RPMI8226 (cell line): ENCODE measurements around the gene GOLGA2.

Experiments used
- DNase-seq: peaks from one replicate; pipeline ENCODE4 v3.0.0-alpha.2; 2015

The GOLGA2 gene

GRCh38 chr9:128257086-128257825, 18.6 kb downstream of the GOLGA2 start:
- DNase-seq: no peak

DNA sequence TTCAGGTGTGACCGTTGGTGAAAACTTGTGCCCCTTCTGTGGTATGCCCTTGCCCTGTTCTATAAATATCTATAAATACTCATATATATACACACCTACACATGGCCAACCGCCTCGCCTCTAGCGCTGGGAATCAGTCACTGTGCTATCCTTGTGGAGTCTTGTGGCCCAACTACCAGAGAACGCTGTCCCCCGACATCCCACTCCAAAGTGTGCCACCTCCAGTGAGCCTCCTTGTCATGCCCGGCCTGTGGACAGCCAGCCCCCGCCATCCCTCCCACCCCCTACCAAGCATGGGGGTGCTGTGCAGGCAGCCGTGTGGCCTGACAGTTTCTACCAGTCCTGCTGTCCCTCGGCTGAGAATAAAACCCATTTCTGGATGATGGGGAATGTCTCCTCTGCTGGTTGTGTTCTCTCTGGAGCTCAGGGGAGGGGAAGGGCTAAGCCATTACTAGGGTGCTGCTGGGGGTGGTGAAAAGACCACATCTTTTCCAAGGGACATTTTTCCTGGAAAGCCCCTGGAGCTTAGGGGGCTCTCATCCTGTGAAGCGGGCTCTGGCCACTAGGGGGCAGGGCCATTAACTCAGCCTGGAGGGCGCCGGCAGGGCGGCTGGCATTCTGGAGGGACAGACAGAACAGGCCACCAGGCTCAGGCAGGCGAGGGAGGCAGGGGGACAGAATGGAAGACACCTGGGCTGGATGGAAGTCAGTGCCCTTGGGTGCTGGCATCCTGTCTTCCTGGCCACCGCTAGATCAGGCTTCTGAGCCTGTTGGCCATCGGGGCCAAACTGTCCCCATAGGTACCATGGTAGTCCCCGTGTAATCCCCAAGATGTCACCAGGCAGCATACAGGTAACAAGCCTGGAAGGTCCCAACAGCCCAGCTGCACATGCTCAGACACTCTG, 20.7 kb downstream of the GOLGA2 start:
- peak; percentile 74 for DNase-seq

GRCh38 chr9:128254362-128254761, 21.4 kb downstream of the GOLGA2 start:
- no peak for DNase-seq

- DNase-seq: no peak
These were observed 21.8 kb downstream of the GOLGA2 start for GRCh38 chr9:128253991-128254346.

- no peak for DNase-seq
These were observed 22.4 kb downstream of the GOLGA2 start for GRCh38 chr9:128253140-128253990.

DNA sequence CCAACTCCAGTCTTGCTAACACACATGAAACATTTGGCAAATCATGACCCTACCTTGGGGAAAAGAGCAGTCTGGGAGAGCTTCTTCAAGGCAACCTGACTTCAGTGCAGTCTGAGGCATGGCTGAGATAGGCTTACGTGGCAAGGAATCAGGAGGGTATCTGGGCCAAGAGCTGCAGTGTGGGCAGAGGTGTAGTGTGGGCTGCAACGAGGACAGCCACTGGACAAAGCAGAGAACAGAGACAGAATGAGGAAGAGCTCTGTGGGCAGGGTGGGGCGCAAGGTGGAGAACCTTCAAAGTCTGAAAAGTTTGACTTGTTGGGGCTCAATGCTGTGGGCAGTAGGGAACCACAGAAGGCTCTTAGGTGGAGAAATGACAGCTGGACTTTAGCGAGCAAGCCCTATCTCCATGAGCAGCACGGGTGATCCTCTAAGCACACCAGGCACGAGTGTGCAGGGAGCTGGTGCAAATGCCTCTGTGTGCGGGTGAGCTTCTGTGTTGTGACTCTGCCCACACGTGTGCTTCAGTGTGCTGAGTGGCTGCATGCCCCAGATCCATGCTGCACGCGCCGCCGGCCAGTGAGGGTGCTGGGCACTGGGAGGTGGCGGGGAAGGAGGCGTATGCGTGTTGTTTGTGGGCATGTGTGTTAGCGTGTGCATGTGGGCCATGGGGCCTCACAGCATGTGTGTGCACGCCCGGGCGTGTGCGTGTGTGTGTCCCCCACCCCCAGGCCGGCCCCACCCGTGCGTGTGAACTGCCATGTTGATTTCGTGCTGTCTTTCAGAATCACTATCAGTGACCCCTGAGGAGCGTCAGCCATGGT, 23.3 kb downstream of the GOLGA2 start:
- DNase-seq: no peak

DNA sequence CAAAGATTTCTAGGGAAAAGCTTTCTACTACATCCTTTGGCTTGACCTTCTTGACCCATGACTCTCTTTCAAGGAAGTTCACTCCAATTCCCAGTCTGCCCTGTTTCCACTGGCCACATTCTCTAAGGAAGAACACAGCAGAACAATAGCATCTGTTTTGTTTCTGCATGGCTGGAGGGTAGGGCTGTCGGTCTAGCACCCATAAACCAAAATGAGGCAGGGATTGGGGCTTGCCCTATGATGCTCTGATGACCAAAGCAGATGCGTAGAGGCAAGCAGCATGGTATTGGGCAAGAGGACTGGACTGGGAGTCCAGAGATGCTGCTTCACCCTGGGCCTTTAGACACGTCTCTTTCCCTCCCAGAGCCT, 24.1 kb downstream of the GOLGA2 start:
- no peak for DNase-seq

GRCh38 chr9:128250839-128251731, 24.7 kb downstream of the GOLGA2 start:
- DNase-seq: no peak

GRCh38 chr9:128249908-128250838, 25.6 kb downstream of the GOLGA2 start:
- peak; percentile 95 for DNase-seq

GRCh38 chr9:128249558-128249907, 26.3 kb downstream of the GOLGA2 start:
- DNase-seq: no peak

- no peak for DNase-seq
These were observed 28.5 kb downstream of the GOLGA2 start for GRCh38 chr9:128247226-128247803.

DNA sequence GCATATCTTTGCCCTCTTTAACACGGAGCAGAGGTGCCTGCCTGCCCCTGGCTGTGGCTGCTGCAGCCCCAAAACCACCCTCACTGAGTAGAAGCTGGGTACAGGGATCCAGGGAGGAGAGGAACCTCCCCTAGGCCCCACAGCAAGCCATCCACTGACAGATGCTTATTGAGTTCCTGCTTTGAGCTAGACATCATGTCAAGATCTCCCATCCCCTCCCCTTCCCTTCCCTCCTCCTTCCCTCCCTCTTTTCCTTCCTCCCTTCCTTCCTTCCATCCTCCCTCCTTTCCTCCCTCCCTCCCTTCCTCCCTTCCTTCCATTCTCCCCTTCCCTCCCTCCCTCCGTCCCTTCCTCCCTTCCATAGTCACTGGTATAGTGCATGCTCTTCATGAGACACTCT, 29.3 kb downstream of the GOLGA2 start:
- no peak for DNase-seq

DNA sequence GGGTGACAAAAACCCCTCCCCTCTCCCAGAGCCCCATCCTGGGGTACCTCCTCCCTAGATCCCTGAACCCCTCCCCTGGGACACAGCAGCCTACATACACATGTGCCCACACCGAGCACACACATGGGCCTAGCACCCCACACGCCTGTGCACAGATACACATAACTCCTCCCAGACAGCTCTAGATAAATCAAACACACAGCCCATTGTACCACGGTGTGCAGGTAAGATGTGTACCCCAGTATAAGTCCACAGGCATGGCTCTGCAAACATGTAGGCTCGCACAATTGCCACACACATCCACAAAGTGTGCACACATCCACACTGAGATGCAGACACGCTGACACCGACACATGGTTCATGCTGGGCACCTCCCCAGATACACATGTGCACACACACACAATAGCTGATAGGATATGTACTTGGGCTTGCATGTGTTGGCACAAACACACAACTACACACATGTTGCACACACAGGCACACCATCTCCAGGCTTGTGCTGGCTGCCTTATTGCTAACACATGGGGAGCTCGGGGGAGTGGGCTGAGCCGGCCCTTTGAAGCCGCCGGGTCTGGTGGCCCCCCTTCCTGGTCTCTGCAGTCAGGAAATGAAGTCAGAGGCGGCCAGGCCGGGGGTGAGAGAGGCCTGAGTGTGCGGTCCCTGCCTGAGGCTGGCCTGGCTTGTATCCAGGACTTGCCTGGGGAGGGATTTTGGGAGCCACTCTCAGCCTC, 30.2 kb downstream of the GOLGA2 start:
- DNase-seq: no peak

DNA sequence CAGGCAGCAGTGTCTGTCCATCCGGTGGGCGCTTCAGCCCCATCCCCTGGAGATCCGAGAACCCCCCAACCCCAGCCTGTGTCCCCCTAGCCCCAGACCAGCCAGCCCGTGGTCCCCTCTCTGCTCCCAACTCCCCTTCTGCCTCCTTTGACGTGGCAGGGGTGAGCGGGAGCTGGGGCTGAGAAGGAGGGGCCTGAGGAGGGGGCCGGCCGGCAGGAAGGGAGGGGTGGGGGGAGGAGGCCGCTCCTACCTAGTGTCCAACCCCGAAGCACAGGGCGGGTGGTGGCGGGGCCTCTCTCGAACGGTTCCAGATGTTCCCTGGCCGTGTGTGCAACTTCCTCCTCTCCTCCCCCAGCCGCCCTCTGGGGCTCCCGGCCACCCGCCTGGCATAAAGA, 31.0 kb downstream of the GOLGA2 start:
- DNase-seq: peak; percentile 80

- DNase-seq: no peak
These were observed 31.5 kb downstream of the GOLGA2 start for GRCh38 chr9:128244091-128244836.

DNA sequence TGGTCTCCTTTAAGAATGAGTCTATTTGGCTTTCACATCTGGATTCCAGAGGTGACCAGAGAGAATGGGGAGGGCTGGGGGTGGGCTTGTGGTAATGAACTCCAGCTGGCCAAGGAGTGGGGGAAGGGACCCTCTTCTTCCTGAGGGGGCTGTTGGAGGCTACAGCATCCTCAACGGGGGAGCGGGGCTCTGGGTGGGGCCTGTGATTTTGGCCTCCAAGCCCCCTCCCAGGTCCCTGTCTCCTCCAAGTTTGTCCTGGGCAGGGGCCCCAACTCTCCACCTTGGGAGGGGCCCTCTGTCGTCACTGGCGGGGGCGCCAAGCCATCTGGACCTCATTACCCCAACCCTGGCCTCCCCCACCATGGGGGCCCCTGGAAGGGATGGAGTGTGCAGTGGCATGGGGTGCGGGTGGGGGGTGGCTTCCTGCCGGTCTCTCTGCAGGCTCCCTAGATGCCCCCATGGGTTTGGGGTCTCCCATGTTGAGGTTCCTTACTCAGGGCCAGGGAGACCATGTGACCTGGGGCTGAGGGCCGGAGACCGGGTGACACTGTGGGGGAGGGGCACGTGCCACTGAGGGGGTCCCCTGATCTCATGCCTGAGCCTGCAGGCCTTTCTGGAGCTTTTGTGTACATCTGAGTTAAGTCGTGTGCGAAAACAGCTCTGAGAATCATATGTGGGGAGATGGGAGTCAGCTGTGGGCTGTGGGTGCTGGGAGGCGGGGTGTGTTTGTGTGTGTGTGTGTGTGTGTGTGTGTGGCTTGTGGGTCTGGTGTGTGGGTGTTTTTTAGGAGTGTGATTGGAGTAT, 32.4 kb downstream of the GOLGA2 start:
- DNase-seq: no peak

DNA sequence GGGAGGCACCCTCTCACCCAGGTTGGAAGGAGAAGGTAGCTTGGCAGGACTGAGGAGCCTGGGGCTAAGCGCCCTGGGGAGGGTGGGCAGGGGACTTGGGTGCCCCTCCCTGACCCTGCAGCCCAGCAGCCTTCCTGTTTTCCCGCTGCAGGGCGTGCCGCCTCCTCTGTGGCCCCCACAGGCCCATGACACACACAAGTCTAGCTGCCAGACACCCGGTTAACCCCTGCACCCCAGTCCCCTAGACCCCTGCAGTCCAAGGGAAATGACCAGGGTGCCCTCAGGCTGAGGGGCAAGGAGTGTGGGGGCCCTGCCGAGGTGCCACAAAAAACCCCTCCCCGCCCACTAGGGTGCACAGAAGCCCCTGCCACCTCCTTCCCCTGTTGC, 33.0 kb downstream of the GOLGA2 start:
- no peak for DNase-seq

DNA sequence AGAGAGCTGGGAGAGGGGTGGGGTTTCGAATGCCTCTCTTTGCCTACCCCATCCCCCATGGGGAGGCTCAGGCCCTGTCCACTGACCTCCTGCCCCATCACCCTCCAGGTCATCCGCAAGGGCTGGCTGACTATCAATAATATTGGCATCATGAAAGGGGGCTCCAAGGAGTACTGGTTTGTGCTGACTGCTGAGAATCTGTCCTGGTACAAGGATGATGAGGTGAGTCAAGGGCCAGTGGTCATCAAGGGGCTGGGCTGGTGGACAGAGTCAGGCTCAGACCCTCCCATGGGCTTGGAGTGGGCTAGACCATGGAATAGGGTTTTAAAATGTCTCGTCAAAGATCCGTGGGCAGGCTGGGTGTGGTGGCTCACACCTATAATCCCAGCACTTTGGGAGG, 33.7 kb downstream of the GOLGA2 start:
- no peak for DNase-seq
